ENCODE results near the gene IRF4.
"Not testable (repeated sequence)": the region's sequence is repeated elsewhere in the genome, so short reads cannot be mapped to it uniquely, and the experiment has no call there.

IRF4 gene

DNA sequence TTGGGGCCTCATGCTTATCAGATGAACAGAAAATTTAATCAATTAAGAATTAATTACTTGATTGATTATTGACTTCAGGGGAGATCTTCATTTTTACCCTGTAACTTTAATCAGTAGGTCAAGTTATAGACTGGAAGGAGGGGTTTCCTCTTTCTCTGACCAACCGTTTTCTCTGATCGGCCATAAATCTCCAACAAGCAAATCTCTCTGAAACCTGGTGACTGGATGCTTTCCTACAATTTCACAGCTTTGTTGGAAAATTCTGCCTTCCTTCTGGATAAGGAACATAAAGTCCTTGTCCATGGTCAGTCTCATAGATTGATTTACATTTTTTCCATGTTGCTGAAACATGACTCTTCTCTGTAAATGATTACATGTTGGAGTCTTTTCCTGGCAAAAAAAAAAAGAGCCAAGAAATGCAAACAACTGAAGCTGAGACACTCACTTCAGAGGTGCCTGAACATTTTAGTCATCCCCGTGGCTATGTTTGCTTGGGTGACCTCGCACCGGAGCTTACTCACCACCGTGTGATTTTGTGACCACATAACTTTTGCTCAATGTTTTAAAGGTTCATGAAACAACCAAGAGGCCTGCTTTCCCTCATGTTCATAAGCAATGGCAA is 31.0 kb downstream of the IRF4 start:
- DNase-seq: peak; percentile 62

DNA sequence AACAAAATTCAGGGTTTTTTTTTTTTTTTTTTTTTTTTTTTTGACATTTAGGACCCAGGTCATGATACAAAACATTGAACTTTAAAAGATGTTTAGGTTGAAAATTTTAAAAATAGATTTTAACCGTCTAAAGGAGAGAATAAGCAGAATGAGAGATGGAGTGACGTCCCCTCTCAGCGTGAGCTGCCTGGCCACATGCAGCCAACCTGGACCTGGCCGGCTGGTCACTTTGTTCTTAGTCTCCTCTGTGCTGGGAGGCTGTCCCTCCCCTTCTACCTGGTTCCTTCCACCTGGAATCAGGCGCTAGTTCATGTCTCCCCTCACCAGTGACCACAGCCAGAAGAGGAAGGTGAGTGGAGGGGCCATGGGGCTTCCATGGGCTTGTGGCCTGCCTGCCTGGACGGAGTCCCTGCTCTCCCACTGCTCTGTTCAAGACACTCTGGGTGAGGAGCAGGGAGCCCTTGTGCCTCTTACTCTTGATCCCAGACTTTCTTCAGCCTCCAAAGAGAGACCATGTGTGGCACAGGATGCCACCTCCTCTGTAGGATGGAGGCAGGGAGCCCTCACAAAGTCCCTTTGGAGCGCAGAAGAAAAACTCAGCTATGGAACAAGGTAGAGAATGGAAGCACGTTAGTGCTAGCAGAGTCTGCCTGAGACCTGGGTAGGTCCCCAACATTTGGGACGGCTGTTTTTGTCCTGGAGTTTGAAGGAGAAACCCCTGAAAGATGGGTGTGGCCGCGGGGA is 31.7 kb downstream of the IRF4 start:
- DNase-seq: no peak

DNA sequence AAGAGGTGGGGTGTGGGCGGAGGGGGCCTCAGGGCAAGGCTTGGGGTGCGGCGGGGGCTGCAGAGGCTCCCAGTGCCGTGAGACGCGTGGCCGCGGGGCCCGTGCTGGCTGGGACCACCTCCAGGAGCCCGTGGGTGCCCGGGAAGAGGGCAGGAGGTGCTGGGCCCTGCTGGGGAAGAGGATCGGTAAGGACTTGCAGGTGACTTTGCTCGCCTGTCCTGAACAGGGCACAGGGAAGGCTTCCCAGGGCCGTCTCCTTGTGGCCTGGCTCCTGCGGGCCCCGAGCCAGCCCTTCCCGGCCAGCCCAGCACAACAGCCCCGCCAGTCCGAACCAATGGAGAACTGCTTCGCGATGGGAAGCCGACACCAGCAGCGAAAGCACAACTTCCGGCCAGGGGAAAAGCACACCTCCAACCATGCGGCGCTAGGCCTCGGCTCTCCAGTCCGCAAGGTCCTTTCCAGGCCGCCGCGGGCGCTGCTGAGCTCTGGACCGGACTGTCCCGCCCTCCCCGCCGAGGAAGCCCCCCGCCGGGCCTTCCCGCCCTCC is 32.3 kb downstream of the IRF4 start:
- no peak for DNase-seq

DNA sequence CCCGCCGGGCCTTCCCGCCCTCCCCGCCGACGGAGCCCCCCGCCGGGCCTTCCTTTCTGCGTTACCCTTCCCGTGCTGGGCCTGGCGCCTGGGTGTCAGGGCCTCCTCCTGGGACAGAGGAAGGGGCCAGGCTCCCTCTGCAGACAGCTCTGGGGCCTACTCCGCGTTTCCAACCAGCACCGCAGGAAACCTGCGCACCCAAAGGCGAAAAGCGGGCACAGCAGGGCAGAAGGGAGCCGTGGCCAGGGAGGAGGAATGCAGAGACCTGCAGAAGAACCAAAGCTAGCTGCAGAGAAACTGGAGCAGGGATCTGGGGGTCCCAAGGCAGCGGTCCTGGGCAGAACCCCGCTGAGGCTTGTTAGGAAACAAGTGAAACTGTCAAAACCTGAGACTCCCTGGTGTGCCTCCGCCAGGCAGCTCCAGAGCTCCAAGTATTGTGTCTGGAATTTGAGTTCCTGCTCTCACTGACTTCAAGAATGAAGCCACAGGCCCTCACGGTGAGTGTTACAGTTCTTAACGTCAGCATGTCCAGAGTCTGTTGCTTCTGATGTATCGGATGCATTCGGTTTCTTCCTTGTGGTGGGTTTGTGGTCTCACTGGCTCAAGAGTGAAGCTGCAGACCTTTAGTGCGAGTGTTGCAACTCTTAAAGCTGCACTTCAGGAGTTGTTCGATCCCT is 33.3 kb downstream of the IRF4 start:
- no peak for DNase-seq

DNA sequence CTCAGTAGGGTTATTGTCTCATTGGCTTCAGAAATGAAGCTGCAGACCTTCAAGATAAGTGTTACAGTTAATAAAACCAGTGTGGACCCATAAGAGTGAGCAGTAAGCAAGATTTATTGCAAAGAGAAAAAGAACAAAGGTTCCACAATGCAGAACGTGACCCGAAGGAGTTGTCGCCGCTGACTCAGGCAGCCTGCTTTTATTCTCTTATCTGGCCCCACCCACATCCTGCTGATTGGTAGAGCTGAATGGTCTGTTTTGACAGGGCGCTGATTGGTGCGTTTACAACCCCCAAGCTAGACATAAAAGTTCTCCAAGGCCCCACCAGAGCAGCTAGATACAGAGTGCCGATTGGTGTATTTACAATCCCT is 33.9 kb downstream of the IRF4 start:
- DNase-seq: not testable (repeated sequence)

DNA sequence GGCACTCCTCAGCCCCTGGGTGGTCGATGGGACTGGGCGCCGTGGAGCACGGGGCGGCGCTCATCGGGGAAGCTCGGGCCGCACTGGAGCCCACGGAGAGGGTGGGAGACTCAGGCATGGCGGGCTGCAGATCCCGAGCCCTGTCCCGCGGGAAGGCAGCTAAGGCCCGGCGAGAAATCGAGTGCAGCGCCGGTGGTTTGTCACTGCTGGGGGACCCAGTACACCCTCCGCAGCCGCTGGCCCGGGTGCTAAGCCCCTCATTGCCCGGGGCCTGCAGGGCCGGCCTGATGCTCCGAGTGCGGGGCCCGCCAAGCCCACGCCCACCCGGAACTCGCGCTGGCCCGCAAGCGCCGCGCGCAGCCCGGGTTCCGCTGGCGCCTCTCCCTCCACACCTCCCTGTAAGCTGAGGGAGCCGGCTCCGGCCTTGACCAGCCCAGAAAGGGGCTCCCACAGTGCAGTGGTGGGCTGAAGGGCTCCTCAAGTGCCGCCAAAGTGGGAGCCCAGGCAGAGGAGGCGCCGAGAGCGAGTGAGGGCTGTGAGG is 34.7 kb downstream of the IRF4 start:
- DNase-seq: not testable (repeated sequence)

DNA sequence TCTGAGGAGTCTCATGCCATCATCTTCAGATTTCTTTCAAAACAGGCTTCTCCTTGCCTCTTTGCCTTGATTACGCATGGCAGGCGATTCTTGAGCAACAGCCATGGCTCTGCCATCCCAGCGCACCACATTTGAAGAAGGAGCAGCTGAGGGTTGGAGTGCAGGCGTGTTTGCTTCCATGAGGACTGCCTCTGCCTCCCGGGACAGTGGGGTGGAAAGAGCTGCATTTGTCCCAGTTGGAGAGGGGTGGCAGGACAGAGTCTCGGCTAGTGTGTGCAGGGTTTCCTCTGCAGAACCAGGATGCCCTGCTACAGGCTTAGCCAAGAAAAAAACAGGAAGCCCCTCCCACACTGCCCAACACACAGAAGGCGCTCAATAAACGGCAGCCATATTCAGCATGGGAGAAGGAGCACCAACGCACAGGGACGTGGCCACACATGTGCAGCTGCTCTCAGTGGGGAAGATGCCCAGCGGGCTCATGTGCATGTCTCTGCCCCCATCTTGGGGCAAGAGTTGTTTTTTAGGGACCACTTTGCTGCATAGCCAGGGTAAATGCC is 36.6 kb downstream of the IRF4 start:
- no peak for DNase-seq

DNA sequence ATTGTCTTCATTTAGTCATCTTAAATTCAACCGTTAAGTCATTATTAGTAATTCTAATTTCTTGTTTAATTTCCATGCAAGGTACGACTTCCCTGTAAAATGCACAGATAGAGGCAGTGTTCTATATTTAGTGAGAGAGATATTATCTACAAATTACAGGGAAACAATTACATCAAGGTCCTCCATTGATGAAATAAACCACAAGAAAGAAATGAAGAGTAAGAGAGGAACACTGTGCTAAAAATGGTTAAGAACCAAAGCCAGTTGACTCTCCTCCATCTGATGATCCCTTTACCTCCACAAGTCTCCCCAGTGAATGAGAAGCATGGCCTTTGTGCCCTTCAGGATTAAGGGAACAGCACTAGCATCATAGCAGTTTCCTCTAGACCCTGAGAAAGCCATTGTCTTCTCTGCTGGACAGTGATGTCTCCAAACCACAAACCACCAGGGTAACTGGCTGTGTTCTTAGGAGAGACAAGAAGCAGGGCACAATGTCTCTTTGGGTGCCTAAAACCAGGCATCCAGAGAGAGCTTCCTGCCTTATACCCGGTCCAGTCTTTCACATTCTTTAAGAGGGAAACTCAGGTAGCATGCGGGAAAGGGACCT is 38.1 kb downstream of the IRF4 start:
- no peak for DNase-seq

DNA sequence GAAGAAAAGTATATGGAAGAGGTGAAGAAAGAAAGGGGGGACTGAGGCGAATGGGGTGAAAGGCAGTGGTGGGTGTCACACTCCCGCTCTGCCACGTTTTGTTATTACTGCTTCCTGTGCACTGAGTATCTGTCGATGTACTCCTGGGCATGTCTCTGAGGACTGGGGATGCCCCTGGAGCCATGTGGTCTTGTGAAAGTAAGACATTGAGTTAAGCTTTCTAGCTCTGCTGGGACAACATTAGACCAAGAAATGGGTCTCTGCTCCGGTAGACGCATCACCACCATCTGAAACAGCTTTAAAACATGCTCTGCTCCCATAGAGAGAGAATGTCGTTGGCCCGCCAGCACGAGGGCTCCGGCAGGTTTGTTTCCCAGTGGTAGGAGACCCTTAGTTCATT is 40.0 kb downstream of the IRF4 start:
- DNase-seq: no peak

DNA sequence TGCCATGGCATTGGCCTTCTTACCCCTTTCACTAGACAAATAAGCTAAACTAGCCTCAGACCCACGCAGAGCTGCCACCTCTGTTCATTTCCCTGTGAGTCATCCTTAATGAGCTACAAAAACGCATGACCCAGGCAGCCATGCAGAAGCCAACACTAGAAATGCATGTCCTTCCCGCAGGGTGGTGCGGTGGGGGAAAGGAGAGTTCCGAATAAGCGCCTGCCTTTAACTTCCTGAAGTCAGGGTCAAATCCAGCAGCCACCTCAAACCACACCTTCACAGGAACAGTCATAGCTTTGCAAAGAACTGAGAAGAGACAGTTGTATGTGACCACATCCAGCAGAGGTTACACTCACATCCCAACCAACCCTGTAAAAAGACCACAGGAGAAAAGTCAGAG is 40.4 kb downstream of the IRF4 start:
- DNase-seq: no peak

DNA sequence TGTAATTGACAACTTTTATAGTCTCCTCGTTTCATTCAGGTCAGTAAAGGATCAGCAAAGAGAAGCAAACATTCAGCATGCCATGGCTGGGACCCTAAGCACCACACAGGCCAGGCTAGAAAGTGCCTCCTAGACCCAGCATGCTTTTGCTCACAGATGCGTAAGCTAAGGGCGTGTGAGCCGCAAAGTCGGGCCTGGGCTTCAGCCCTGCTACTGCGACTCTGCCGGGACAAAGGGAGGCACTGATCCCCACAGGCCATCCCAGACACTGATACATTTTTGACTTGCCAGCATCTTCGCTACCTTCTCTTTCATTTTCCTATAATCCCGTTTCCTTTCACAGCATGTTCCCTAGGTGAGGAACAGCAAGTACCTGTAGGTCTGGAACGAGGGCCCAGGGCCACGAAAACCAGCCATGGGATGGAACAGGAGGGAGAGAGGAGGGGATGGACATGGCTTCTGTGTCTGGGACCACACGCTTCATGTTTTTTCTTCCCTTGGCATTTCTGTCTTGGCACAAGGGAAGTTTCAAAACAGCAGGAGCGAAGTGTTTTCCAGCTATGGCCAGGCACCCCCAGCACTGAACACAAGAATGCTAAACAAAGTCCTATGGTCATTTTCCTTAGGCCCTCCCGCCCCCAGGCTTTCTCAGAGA is 42.6 kb downstream of the IRF4 start:
- DNase-seq: no peak

DNA sequence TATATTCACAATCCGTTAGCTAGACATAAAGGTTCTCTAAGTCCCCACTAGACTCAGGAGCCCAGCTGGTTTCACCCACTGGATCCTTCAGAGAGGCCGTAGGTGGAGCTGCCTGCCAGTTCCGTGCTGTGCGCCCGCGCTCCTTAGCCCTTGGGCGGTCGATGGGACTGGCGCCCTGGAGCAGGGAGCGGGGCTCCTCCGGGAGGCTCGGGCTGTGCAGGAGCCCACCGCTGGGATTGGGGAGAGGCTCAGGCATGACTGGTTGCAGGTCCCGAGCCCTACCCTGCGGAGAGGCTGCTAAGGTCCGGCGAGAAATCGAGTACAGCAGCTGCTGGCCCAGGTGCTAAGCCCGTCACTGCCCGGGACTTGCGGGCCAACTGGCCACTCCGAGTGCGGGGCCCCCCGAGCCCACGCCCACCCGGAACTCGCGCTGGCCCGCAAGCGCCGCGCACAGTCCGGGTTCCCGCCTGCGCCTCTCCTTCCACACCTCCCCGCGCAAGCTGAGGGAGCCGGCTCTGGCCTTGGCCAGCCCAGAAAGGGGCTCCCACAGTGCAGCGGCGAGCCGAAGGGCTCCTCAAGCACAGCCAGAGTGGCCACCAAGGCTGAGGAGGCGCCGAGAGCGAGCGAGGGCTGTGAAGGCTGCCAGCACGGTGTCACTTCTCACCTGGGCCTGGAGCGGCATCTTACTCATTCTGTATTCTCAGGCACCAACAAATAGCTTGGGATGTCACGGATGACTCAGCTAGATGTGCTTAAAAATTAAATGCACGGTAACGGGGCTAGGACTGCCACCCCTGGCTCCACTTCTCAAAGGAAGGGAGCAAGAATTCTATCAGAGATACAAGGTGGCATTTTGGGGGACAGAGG is 44.1 kb downstream of the IRF4 start:
- no peak for DNase-seq

DNA sequence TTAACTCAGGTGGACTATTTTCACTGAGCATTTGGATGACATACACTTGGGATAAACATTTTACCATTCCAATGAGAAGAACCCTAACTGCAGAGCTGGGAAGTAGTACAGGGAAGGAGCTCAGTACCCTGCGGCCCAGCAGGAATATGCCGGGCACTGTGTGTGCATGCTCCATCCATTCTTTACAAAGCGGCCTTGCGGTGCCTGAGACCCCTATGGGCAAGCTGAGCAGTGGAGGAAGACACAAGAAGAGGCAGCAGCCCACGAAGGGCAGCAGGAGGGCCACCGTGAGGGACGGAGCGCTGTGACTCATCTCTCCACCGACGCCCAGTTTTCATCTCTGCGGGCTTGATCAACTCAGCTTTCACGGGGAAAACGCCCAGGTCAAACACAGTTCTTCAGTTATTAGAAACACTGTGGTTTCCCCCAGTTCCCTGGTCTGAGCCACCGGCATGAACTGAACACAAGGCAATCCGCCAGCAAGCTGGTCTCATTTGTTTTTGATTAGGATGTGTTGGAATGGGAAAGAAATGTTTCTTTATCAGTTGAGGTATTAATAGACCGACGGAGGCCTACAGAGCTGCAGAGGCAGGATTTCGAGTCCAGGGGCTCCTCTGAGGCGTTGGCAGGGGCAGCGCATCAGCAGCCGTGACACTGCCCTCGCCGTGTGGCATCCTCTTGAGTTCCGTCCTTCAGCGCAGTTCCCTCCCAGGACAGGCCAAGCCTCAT is 44.9 kb downstream of the IRF4 start:
- peak; percentile 67 for DNase-seq

DNA sequence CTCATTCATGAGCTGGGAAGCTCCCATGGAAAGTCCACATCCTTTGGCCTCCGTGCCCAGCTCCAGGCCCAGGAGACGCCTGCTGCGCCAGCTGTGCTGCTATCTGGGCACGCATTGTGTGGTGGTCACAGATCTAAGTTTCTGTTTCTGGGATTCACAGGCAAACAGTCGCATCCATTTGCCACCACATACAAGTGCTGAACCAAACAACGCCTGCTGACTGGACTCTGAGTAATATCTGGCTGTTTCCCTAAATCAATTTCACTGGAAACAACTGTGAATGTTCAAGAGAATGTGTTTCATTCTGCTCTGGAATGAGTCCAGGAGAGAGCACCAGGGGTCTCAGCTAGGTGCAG is 45.5 kb downstream of the IRF4 start:
- DNase-seq: no peak

DNA sequence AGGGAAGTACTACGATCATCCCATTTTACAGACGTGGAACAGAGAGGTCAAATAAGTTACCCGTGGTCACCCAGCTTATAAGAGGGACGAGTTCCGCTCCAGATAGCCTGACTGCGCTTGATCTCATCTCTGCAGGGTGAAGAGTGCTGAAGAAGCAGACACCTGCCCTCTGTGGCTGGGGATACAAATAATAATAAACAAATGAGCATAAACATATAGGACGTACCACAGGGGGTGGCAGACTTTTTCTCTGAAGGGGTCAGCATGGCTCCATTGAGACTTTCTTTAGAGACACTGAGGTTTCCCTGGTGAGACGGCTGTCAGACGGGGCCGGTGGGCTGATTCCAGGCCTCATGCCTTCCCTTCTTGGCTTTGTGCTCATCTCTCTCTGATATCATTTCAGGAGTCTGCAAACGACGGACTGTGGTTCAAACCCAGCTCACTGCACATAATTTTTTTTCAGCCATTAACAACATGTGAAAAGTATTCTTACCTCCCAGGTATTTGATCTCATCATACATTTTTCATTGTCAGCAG is 47.1 kb downstream of the IRF4 start:
- no peak for DNase-seq

DNA sequence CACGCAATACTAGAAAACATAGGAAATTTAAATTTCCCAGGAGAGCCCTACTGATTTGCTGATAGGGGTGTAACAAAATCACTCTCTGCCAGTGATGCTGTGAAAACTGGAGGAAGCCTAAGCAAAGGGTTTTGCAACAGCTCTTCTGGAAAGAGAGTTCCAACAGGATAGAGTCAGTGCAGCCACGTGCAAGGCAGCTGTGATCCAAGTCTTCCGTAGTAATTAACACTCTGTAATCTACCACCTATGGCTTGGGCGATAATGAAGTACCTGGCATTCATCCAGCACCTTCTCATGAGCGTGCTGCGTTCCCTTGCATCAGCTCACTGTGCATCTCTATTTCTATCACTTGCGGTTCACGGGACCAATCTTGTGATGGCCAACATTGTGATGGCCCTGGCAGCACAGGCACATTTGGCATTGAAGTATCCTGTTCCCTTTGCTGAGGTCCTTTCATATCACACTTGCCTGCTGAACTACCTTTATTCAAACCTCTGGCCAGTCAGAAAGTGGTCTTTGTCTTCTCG is 48.2 kb downstream of the IRF4 start:
- DNase-seq: no peak

DNA sequence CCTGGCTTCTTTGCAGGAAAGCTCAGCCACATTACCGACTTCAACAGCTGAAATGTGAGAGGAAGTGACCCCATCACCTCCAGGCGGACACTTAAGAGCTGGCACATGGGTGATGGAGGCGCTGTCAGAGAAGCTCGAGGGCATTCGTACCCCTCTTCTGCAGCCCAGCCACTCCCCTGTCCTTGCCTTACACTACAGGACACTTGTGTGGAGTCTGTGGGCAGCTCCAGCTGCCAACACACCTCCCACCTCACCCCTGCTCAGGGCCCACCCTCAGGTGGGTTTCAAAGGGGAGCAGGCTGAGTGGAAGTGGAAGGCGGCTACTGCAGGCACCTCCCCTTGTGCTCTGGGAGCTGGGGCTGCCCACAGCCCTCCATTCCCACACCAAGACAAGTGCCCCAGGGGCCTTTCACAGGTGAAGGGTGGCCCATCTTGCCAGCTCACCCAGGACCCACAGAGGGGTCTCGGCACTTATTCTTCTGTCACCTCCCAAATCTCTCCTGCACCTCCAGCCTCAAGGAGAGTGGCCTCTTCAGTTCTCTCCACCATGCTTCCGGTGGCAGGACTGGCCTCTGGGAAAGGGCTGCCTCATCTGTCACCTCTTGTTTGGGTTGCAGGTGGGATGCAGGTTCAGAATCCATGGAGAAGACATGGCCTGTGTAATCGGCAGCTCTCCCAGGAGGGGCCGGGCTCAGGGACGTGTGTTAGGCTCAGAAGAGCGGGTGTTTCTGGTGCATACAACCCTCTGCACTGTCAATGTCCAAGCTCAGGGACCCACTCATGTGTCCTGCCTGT is 49.8 kb downstream of the IRF4 start:
- DNase-seq: no peak

DNA sequence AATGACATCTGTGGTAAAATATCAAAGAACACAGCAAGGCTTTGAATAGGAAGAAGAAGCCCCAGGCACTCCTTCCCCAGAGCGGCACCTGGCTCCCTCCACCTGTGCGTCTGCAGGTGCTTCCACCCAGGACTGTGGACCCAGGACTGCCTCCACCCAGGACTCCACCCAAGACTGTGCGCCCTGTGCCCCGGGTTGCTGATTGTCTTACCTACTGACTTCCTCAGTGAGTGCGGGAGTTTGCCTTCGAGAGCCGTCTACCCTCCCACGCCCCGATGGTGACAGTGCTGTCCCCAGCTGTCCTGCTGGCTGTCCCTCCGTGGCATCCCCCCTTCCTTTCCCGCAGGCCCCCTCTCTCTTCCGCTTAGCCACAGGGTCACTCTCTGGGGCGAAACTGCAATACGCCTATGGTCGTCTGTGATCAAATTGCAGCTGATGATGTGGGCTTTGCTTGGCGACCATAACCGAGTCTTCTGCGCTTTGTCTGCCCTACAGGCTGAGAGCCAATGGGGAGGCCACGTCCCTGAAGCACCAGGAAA is 52.1 kb downstream of the IRF4 start:
- no peak for DNase-seq

Measured in fibroblast of skin of scalp (primary cell).